Measurements from ENCODE around the gene GCHFR.

- TF ChIP-seq CTCF (IDR thresholded peaks at IDR 0.05) (no peak), POLR2A (IDR thresholded peaks at IDR 0.05) (no peak), POLR2AphosphoS5 (IDR thresholded peaks at IDR 0.05) (no peak), EP300 (IDR thresholded peaks at IDR 0.05) (no peak)
These were observed 45.1 kb downstream of the GCHFR start for GRCh38 chr15:40808861-40809450.

Data from suprapubic skin (tissue), 4 donors.